RPMI8226 (cell line): ENCODE data around the gene COL4A1.

Source experiments
- DNase-seq: peaks from one replicate; pipeline ENCODE4 v3.0.0-alpha.2; 2015

The COL4A1 gene

GRCh38 chr13:110341445-110342244 lies 34.7 kb upstream of the COL4A1 start:
- peak; percentile 5 for DNase-seq

DNA sequence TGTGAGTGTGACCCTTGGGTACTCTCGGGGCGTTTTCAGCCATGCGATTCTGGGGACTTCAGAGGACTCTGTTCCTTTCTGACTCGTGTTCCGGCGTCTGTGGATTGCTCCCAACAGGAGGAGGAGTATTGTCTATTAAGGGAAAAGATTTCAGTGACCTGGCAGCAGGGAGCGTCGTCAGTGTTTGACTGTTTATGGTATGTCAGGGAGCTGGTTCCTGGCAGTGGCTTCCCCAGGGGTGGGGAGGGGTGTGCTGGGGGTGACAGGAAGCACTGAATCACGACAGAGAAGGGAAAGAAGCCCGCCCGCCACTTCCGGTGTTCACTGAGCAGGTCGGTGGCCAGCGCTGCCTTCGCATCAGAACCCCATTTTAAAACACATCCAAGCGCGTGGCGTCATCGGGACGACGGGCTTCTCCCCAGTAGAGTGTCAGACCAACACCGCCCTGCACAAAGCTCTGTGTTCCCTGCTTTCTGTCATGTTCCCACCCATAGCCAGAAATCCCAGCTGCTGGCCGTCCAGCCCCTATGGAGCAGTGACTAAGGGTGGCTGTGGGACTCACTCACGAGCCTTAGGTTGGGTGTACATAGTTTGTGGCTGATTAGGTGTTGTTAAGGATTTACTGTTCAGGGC lies 34.0 kb upstream of the COL4A1 start:
- DNase-seq: no peak

GRCh38 chr13:110339975-110340550 lies 33.1 kb upstream of the COL4A1 start:
- no peak for DNase-seq

GRCh38 chr13:110339263-110339662 lies 32.3 kb upstream of the COL4A1 start:
- DNase-seq: no peak

GRCh38 chr13:110338441-110339101 lies 31.6 kb upstream of the COL4A1 start:
- no peak for DNase-seq

DNA sequence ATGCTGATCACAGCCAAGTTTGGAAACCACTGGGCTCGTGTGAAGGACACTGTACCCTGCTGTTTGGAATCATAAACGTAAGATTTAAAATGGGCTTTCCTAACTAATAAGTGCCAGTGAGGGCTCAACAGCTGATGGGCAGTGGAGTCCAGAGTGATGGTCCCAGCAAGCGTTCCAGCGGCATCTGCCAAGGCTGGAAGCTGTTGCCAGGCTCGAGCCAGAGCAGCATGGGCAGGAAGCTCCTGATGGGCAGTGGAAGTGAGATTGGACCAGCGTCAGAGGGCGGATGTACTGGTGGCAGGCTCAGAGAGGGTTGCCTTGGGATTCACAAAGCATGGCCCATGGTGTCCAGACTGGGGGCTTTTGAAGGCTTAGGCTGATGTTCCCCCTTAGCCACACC lies 30.3 kb upstream of the COL4A1 start:
- no peak for DNase-seq

DNA sequence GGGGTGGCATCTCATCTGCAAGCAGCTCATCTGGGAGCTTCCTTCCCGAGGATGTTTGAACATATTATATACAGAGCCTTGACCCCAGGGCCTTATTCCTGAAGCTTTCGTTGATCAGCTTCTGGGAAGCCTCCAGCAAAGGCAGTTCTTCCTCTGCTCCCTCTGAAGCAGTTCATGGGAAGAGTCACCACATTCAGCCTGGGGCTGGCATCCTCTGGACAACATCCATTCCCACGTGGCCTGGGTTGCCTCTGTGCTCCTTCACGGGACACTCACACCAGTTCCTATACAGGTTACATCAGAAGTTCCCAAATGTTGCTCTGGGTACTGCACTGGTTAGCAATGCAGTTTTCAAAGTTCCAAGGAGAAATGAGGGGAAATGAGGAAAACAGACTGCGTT lies 29.7 kb upstream of the COL4A1 start:
- DNase-seq: no peak

- no peak for DNase-seq
Observed at GRCh38 chr13:110336108-110336507, 29.2 kb upstream of the COL4A1 start.

DNA sequence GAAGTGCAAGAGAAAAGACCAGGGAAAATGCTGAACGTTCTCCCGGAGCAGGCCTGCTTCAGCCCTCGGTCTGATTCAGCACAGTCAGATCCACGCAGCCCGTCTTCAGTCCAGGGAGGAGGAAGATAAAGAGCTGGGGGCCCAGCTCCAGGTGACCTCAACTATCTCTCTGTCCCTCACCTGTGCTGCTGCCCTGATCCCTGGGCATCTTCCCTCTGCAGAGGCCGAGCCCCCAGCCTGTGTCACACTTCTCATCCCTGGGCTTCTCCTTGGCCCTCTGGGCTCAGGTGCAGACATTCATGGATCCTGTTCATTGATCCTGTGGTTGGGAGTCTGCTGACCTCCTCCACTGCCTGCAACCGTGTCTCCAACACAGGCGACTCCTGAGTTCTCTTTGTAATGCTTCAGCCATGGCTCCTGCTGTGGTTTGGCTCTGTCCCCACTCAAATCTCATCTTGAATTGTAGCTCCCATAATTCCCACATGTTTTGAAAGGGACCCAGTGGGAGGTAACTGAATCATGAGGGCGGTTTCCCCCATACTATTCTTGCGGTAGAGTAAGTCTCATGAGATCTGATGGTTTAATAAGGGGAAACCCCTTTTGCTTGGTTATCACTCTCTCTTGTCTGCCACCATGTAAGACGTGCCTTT lies 28.0 kb upstream of the COL4A1 start:
- no peak for DNase-seq

- no peak for DNase-seq
Observed at GRCh38 chr13:110334256-110334655, 27.3 kb upstream of the COL4A1 start.

GRCh38 chr13:110333837-110334236 lies 26.9 kb upstream of the COL4A1 start:
- DNase-seq: no peak

DNA sequence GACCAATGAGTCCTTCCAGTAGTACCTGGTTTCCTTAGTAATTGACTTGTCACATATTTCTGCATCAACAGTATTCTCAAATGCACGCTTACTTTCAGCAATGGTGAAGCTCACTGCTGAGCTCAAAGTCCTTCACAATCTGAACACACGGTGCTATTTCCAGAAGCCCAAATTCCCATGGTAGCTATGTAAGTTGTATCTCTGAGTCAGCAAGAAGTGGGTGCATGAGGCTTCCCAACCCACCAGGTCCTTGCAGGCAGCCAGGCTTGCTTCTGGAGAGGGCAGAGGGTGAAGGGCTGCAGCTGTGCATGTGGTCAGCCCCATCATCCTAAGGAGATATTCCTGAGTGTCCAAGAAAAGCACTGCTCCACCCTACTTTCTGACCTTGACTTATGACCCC lies 25.8 kb upstream of the COL4A1 start:
- DNase-seq: no peak

DNA sequence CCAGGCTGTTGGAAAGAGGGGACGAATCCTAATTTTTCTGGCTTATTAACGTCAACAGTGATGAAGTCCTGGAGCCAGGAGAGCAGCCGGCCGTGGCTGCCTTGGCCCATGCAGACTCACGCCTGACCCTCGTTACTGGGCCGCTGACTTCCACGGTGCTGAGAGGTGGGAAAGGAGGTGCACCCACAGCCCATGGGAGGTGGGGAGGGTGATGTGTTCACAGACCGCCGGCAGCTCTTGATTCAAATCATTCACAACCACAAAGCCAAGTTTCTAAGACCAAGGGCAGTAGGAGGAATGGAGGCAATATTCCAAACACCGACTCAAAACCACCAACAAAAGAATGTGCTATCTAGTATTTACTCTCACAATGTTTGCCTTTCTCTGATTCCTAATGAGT lies 24.4 kb upstream of the COL4A1 start:
- no peak for DNase-seq

GRCh38 chr13:110330491-110331011 lies 23.6 kb upstream of the COL4A1 start:
- no peak for DNase-seq

GRCh38 chr13:110329798-110330461 lies 23.0 kb upstream of the COL4A1 start:
- no peak for DNase-seq

DNA sequence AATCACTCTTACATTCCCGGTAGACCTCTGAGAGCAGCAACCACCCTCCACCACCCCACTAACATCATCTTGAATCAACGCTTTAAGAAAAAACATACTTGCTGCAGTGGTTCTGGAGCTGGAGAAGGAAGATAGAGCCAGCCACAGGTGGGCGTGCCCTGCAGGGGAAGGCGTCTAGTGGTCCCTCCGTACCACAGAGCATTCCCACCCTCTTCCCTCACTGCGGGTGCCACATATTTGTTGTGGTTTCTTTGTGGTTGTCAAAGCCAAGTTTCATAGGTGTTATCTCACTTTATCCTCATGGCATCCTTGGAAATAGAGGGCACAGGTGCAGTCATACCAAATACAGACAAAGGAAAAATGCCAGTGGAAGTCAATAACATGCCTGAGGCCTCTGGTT lies 22.3 kb upstream of the COL4A1 start:
- no peak for DNase-seq

DNA sequence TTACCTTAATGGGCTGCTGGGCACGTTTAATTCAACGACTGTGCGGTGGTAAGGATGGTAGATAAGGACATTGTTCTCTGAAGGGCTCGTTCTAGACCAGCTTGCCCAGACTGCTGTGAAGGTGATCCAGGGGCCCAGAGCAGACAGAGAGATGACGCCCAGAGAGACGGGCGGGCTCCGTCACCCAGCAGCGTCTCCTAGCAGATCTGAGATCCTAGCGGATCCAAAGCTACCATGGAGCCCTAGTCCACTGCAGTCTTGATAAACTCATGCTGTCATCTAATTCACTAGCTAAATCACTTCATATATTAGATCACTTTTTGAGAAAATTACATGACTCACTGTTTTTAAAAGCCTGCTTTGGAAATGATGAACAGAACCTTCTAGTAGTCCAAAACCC lies 21.6 kb upstream of the COL4A1 start:
- DNase-seq: no peak

DNA sequence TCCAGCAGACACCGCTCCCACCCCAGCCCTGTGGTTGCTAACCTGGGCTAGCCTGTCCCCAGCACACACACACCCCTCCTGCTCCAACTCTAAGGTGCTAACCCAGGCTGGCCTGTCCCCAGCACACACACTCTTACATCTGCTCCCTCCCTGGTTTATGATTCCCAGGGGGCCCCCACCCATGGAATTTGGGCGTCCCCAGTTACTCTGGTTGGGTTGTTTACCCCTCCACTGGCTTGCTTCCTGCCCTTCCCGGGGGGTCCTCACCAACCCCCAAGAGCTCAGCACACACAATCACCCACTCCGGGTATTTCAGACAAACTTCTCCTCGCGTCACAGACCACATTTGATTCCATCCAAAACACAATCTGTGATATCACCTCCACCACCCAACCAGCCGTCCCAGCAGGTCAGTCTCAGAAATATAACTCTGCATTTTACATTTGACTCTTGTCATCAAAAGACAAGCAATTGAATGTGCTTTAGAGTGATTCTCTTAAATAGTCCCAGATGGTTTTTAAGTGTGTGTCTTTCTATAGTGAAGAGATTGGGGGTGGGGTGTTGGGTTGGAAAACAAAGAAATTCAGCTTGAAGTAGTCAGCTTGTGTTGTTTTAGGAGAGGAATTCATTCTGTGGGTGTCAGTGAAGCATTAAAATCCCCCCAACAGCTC lies 20.2 kb upstream of the COL4A1 start:
- DNase-seq: no peak

DNA sequence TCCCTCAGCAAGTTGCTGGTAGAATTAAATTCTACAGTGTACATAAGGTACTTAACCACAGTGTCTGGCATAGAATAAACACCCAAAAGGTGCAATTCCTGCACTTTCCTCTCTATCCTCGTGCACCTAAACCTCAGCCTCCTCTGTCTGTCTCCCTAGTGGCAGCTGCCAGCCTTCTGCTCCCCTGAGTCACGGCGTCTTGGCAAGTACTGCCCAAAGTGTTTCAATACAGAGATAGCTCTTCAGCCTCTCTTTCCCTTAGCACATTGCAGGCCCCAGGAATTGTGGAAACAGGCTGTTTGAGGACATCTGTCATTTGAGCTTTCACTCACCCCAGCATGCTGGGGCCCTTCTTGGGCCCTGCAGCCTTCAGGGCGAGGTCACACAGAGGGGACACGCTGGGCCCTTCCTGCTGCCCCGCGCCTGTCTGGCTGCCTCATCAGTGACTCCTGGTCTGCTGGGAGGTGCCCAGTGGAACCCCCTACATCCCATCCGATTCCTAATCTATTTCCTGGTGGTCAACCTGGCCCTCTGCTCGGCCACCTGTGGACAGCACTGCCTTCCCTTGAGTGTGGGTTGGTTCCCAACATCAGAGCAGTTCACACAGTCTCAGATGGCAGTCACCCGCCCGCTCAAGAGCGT lies 19.4 kb upstream of the COL4A1 start:
- peak; percentile 11 for DNase-seq

DNA sequence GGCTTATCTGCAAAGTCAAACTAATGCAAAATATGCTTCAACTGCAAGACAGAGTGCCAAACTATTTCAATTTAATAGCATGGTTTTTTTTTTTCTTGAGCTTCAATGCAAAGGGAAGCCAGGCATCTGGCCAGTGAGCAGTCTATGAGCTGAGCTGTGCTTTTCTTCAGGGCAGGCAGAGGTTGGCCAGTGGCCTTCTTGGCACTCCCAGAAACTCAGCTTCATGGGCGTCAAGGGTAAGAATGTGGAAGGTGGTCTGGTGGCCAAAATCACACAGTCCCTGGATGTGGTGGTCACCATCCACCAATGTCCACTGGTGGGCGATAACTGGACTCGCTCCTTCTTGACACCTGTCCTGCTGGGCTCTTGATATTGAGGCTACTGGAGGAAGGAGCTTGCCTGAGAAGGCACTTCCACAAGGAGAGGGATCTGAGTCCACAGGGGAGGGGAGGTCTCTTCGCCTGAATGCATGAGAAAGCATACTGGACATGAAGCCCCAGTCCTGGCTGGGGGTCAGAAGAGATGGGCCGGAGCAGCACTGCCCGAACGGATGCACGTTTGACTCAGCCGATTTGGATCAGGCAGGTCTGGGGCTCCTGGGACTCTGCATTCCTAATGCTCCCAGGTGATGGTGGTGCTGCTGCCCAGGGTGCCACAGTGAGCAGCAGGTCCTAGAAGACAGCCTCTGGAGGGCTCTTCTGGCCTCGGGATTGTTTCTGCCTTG lies 17.2 kb upstream of the COL4A1 start:
- no peak for DNase-seq
